HG02885 (cell line): ENCODE measurements around the gene RNU2-1.
"Not testable (repeated sequence)": the region's sequence is repeated elsewhere in the genome, so short reads cannot be mapped to it uniquely, and the experiment has no call there.

ENCODE experiments used
- ATAC-seq: cut with Tn5 transposase; IDR thresholded peaks from one replicate; pipeline ENCODE4 v1.9.1; 2021; ENCODE audit warnings: mild to moderate bottlenecking; ENCODE audit not compliant: unreplicated experiment, poor library complexity

Gene RNU2-1

DNA sequence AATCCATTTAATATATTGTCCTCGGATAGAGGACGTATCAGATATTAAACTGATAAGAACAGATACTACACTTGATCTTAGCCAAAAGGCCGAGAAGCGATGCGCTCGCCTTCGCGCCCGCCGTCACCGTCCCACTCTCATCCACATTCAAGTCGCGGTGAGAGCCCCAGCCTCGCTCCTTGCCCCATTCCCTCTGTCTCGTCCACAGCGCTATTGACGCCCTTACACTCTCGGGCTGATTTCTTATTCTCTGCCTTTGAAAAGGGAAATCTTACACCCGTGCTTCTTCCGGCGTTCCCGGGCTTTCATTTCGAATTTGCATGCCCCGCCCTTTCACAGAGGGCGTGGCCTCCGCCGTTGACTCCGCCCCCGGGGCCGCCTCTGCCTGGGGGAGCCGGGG lies at the start of gene RNU2-1:
TSS of gene RNU2-1 (minus strand) at position 101 of the 400 bp plus-strand sequence.
- not testable (repeated sequence) for ATAC-seq

DNA sequence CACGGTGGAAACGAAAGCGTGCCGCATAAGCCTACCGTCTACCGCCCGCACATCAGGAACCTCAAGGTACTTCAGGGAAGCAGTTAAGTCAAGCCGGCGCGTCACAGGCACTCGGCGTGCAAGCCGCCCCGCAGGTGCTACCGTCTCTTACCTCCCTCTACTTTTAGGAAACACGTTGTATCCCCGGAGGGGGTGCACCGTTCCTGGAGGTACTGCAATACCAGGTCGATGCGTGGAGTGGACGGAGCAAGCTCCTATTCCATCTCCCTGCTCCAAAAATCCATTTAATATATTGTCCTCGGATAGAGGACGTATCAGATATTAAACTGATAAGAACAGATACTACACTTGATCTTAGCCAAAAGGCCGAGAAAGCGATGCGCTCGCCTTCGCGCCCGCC lies 39.1 kb upstream of the RNU2-1 start:
- ATAC-seq: not testable (repeated sequence)

DNA sequence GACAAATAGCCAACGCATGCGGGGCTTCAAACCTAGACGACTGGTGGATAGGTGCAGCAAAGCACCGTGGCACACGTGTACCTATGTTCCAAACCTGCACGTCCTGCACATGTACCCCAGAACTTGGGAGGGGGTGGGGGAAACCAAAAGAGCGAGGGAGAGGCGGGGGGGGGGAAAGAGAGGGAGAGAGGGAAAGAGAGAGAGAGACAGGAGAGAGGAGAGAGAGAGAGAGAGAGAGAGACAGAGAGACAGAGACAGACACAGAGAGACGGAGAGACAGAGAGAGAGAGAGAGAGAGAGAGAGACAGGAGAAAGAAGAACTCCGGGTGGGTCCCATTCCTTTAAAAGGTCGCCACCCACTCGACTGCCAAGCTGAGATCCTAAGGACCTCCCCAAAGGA lies 38.7 kb upstream of the RNU2-1 start:
- not testable (repeated sequence) for ATAC-seq

GRCh38 chr17:43270552-43271504 lies 37.1 kb upstream of the RNU2-1 start:
- not testable (repeated sequence) for ATAC-seq

DNA sequence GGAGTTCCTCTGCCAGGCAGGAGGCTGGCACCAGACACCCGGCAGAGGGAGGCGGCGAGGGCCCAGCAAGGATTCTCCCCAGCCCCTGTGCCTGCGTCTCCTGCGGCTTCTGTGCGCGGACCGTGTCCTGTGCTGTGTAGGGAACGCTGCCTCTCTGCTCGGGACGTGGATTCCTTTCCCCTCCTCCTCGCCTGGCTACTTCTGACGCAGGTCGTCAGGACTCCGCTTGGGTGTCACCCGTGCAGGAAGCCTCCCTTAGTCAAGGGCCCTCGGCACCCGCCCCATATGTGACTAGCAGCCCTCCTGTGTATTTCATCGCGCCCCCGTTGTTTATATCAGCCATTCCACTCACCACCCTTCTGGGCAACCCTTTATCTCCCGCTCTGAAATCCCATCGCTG lies 12.7 kb upstream of the RNU2-1 start:
- ATAC-seq: not testable (repeated sequence)

DNA sequence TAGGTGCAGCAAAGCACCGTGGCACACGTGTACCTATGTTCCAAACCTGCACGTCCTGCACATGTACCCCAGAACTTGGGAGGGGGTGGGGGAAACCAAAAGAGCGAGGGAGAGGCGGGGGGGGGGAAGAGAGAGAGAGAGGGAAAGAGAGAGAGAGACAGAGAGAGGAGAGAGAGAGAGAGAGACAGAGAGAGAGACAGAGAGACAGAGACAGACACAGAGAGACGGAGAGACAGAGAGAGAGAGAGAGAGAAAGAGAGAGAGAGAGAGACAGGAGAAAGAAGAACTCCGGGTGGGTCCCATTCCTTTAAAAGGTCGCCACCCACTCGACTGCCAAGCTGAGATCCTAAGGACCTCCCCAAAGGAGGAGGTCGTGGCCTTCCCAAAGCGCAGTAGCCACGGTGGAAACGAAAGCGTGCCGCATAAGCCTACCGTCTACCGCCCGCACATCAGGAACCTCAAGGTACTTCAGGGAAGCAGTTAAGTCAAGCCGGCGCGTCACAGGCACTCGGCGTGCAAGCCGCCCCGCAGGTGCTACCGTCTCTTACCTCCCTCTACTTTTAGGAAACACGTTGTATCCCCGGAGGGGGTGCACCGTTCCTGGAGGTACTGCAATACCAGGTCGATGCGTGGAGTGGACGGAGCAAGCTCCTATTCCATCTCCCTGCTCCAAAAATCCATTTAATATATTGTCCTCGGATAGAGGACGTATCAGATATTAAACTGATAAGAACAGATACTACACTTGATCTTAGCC lies 7.0 kb upstream of the RNU2-1 start:
- ATAC-seq: not testable (repeated sequence)

GRCh38 chr17:43239597-43239996 lies 5.8 kb upstream of the RNU2-1 start:
- not testable (repeated sequence) for ATAC-seq

DNA sequence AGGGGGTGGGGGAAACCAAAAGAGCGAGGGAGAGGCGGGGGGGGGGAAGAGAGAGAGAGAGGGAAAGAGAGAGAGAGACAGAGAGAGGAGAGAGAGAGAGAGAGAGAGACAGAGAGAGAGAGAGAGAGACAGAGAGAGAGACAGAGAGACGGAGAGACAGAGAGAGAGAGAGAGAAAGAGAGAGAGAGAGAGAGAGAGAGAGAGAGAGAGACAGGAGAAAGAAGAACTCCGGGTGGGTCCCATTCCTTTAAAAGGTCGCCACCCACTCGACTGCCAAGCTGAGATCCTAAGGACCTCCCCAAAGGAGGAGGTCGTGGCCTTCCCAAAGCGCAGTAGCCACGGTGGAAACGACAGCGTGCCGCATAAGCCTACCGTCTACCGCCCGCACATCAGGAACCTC lies 514 bp downstream of the RNU2-1 start:
- not testable (repeated sequence) for ATAC-seq

DNA sequence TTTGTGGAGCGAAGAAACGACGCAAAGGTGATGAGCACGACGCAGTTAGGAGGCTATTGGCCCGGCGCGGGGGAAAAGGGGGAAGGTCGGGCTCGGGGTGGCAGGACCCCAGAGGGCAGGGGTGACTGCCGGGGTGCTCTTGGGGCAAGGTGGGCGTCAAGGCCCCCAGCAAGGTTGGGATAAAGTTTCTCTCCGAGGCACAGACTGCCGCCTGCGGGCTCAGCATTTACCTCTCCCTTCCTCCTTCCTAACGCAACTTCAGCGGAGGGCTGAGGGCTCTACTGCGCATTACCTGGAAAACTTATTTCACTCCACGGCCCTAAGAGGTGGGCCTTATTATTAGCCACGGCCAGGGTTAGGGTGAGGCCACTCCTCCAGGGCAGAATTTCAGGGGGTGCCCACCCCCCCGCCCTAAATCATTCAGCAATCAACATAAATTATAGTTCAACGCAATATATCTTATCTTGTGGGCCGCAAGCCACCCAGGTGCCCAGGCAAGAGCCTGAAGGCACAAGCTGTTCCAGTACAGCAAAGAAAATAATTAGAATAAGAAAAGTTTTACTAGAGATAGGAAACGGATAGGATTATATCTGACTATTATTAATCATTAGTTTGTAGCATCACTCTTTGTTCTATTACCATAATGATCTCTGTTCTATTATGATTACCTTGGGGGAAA lies 1.6 kb downstream of the RNU2-1 start:
- ATAC-seq: not testable (repeated sequence)

- ATAC-seq: not testable (repeated sequence)
These were observed 2.4 kb downstream of the RNU2-1 start for GRCh38 chr17:43231205-43232020.

GRCh38 chr17:43228020-43228782 lies 5.6 kb downstream of the RNU2-1 start, which contains the start of gene CCDC200:
CCDC200 (minus strand) TSS chr17:43228623; CDS start chr17:43228554, 69 bp downstream.
- ATAC-seq: not testable (repeated sequence)

- ATAC-seq: no peak
These were observed 7.4 kb downstream of the RNU2-1 start for GRCh38 chr17:43226393-43226792.

DNA sequence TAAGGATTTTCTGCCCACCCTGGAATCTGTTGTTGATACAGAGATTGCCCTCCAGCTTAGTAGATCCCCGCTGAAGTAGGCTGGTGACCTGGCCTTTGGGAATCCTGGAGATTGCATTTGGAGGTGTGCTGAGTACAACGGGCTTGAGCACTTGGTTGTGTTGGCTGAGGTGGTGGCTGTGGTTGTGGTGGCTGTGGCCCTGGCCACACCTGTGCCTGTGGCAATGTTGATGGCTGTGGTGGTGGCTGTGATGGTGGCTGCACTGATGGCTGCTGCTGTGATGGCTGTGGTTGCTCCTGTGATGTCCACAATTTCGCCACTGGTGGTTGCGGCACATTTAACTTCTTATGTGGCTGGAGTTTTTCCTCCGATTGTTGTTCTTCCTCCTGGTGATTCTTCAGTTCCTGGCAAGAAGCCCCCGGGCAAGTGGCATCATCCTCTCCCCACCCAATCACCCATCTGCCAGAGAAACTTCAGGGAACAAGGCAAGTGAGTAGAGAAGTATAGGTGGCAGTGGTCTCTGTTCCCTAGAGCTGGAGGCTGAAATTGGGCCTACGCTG lies 9.6 kb downstream of the RNU2-1 start:
- ATAC-seq: no peak

DNA sequence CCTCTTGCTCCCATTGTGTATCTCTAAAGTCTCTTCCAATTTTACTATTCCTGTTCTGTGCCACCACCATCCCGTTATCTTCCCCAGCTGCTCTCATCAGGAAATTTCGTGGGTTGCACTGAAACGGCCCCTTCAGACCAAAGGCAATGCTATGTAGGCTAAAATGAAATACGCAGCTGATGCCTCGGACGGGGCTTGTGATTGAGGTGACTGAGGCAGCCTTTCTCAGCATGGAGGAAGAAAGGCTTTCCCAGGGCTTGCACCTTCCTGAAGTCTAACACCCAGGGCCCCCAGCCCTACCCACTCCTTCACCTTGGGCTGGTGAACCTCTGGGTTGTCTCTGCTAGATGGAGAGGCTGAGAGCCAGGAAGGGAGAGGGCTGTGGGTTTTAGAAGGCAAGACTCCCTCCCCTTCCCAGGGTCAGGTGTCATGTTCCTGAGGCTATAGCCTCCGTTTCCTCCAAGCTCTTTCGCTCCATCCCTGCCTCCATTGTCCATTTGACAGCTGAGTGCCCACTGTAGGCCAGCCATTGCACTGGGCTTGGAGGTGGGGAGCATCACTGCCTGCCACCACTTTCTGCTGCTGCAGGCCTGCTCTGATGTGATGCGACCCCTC lies 13.2 kb downstream of the RNU2-1 start:
- ATAC-seq: no peak

- no peak for ATAC-seq
These were observed 13.9 kb downstream of the RNU2-1 start for GRCh38 chr17:43219746-43220380.

- ATAC-seq: no peak
These were observed 14.8 kb downstream of the RNU2-1 start for GRCh38 chr17:43219001-43219400.

GRCh38 chr17:43217614-43218087 lies 16.1 kb downstream of the RNU2-1 start:
- no peak for ATAC-seq
